LoVo (cell line): Measurements from ENCODE around the gene BSPH1.
"Not testable (repeated sequence)": the region's sequence is repeated elsewhere in the genome, so short reads cannot be mapped to it uniquely, and the experiment has no call there.

Experiments used
- DNase-seq: peaks from one replicate; pipeline ENCODE4 v3.0.0-alpha.2; 2016; ENCODE audit warnings: low spot score

BSPH1 gene

DNA sequence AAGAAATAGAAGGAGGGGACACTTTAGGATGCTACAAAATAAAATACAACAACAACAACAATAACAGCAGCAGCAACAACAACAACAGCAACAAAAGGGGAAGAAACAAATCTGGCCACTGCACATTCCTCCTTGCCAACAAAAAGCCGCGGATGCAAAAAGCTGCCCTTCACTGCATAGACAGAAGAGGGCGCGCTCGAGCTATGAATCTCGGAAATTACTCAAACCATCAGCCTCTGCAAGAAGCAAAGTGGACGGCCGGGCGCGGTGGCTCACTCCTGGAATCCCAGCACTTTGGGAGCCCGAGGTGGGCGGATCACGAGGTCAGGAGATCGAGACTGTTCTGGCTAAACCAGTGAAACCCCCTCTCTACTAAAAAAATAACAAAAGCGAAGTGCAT lies 71.9 kb downstream of the BSPH1 start:
- DNase-seq = not testable (repeated sequence)
